Smooth muscle cell (in vitro differentiated cells): ENCODE measurements around the gene MRPL4. TPM values are rescaled to one million over a fixed set of nuclear protein-coding genes. Genes with fewer than 3 reads are reported as not detected.

Experiments used
- DNase-seq: peaks from one replicate; lab custom pipeline; 2025; ENCODE audit not compliant: unreplicated experiment; lab: John Stamatoyannopoulos, UW
- H2AFZ ChIP-seq: fragments of 200-600 bp; sonication (generic); 2 replicates; pipeline ENCODE4 v1.6.0; 2016; ENCODE audit warnings: antibody characterized with exemption, low read depth, mild to moderate bottlenecking
- H3F3A ChIP-seq: fragments of 200-600 bp; sonication (generic); 2 replicates; pipeline ENCODE4 v1.6.0; 2017; ENCODE audit warnings: antibody characterized with exemption, low read depth
- H3K27ac ChIP-seq: fragments of 200-600 bp; sonication (generic); 2 replicates; pipeline ENCODE4 v1.5.1; 2016; ENCODE audit warnings: low read depth, mild to moderate bottlenecking
- H3K27me3 ChIP-seq: fragments of 200-600 bp; sonication (generic); 2 replicates; pipeline ENCODE4 v1.6.1; 2016; ENCODE audit warnings: low read depth, mild to moderate bottlenecking
- H3K36me3 ChIP-seq: fragments of 200-600 bp; sonication (generic); 2 replicates; pipeline ENCODE4 v1.5.1; 2016; ENCODE audit warnings: low read depth
- H3K4me1 ChIP-seq: fragments of 200-600 bp; sonication (generic); 2 replicates; pipeline ENCODE4 v1.5.1; 2016; ENCODE audit warnings: low read depth
- H3K4me2 ChIP-seq: fragments of 200-600 bp; sonication (generic); 2 replicates; pipeline ENCODE4 v1.6.0; 2016; ENCODE audit warnings: mild to moderate bottlenecking
- H3K4me3 ChIP-seq: fragments of 200-600 bp; sonication (generic); 2 replicates; pipeline ENCODE4 v1.5.1; 2016; ENCODE audit warnings: mild to moderate bottlenecking
- H3K79me2 ChIP-seq: fragments of 200-600 bp; sonication (generic); 2 replicates; pipeline ENCODE4 v1.6.0; 2016; ENCODE audit warnings: low read depth, mild to moderate bottlenecking
- H3K9ac ChIP-seq: fragments of 200-600 bp; sonication (generic); 2 replicates; pipeline ENCODE4 v1.6.0; 2016; ENCODE audit warnings: low read depth
- H3K9me3 ChIP-seq: fragments of 200-600 bp; sonication (generic); replicated peaks from 2 replicates; pipeline ENCODE4 v1.5.1; 2016; ENCODE audit warnings: low read depth
- H4K20me1 ChIP-seq: fragments of 200-600 bp; sonication (generic); 2 replicates; pipeline ENCODE4 v1.6.0; 2016; ENCODE audit warnings: low read depth
- CTCF ChIP-seq: fragments of 200-600 bp; sonication (generic); IDR thresholded peaks from 2 replicates; pipeline ENCODE4 v1.5.1; 2017; ENCODE audit warnings: borderline replicate concordance, mild to moderate bottlenecking, antibody characterized with exemption; ENCODE audit not compliant: insufficient read depth, poor library complexity, severe bottlenecking
- WGBS: methylation state at CpG from one replicate; pipeline ENCODE4 v1.1.7; 2016; ENCODE audit warnings: low lambda C conversion rate; 5-methylcytosine and 5-hydroxymethylcytosine counted together
- polyA plus RNA-seq: library from polyadenylated mRNA; unstranded; fragments of >200 nt; fragmentation: Nextera tagmentation; extraction: Ambion mirVana; gene quantifications from 2 replicates; pipeline ENCODE4 v1.2.1, GENCODE V29; 2016
- total RNA-seq: library from RNA; depleted of rRNA; stranded (reverse); fragments of >200 nt; gene quantifications from 2 replicates; pipeline ENCODE4 v1.2.3, GENCODE V29; 2014

The MRPL4 gene
- total and polyA plus RNA-seq, 2 experiments from 2014 or later: 47.8 to 63.5 TPM

- H3K79me2 ChIP-seq: peaks cover 26% of the 10 kb centered on the region
- H3K27me3 ChIP-seq: no peaks in the 10 kb centered on the region
- H2AFZ ChIP-seq: no peak overlapping the region
- no peaks in the 10 kb centered on the region for H3K9me3 ChIP-seq
- no peaks in the 10 kb centered on the region for H3F3A ChIP-seq
- H3K4me1 ChIP-seq: no peaks in the 10 kb centered on the region
- no peak overlapping the region for H3K27ac ChIP-seq
- no peak for DNase-seq
- no peak overlapping the region for H3K4me2 ChIP-seq
- no peak overlapping the region for H3K9ac ChIP-seq
- peaks cover 41% of the 10 kb centered on the region for H4K20me1 ChIP-seq
- H3K4me3 ChIP-seq: no peak overlapping the region
- H3K36me3 ChIP-seq: no peaks in the 10 kb centered on the region
- TF ChIP-seq CTCF: no peak
- 97% methylated on average over 23 of the region's 23 CpGs for WGBS
Measured at GRCh38 chr19:10224337-10224736, 27.7 kb upstream of the MRPL4 start.

GRCh38 chr19:10226021-10226375 lies 26.0 kb upstream of the MRPL4 start:
- DNase-seq: no peak
- Histone ChIP-seq H3K9me3 (no peaks in the 10 kb centered on the region), H3K27me3 (no peaks in the 10 kb centered on the region), H2AFZ (no peak overlapping the region), H3F3A (peaks cover 4% of the 10 kb centered on the region), H3K27ac (peak overlapping the region; percentile 57), H4K20me1 (peaks cover 47% of the 10 kb centered on the region), H3K36me3 (no peaks in the 10 kb centered on the region), H3K4me2 (peak overlapping the region; percentile 40), H3K4me1 (no peaks in the 10 kb centered on the region), H3K9ac (no peak overlapping the region), H3K79me2 (peaks cover 31% of the 10 kb centered on the region), H3K4me3 (no peak overlapping the region)
- TF ChIP-seq CTCF: no peak
- WGBS: 72% methylated on average over 5 of the region's 6 CpGs

- DNase-seq: no peak
- WGBS: 38% methylated on average over 11 of the region's 13 CpGs
- no peaks in the 10 kb centered on the region for H3K27me3 ChIP-seq
- H3K4me2 ChIP-seq: peak overlapping the region; percentile 40
- peaks cover 31% of the 10 kb centered on the region for H3K79me2 ChIP-seq
- H2AFZ ChIP-seq: no peak overlapping the region
- H3K36me3 ChIP-seq: no peaks in the 10 kb centered on the region
- H3K4me3 ChIP-seq: no peak overlapping the region
- H3K27ac ChIP-seq: peak overlapping the region; percentile 57
- H4K20me1 ChIP-seq: peaks cover 47% of the 10 kb centered on the region
- TF ChIP-seq CTCF: no peak
- peaks cover 4% of the 10 kb centered on the region for H3F3A ChIP-seq
- peak overlapping the region; percentile 41 for H3K9ac ChIP-seq
- no peaks in the 10 kb centered on the region for H3K9me3 ChIP-seq
- no peaks in the 10 kb centered on the region for H3K4me1 ChIP-seq
Measured at GRCh38 chr19:10226376-10227025, 25.5 kb upstream of the MRPL4 start.
